Astrocyte of the cerebellum (primary cell): ENCODE measurements around the gene KTN1.

ENCODE experiments used
- DNase-seq: peaks from one replicate; pipeline ENCODE4 v3.0.0-alpha.2; 2011; ENCODE audit warnings: low read depth
- H3K4me3 ChIP-seq: 2 replicates; pipeline ENCODE4 v1.5.1; 2011; ENCODE audit warnings: mild to moderate bottlenecking, low read depth, low read length, moderate library complexity
- in situ Hi-C: cut with HindIII; loops from 2 replicates; pipeline ENCODE4 v1.10.0; 2017; ENCODE audit warnings: low sequenced_read_pairs
- TF ChIP-seq, protein P1 (sequence below): IDR thresholded peaks from 2 replicates; pipeline ENCODE4 v1.5.1; 2012; ENCODE audit warnings: low read length, low read depth, moderate library complexity, mild to moderate bottlenecking; ENCODE audit errors: missing control alignments

Gene KTN1

DNA sequence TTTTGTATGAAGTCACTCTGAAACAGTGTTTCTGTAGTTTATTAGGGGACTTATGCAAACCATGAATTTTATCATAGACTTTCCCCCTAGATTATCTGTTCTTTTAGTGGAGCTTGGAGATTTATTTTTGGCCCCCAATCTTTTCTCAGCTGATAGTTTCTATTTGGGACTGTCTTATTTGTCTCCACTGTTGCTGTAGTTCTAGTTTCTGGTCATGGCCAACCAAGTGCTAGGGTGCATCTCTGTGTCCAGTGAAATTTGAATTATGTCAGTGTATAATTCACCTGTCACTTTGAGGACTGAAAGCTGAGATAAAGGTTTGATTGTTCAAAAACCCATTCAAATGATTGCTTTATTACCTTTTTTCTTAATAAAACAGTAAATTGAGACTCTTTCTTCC lies 61.3 kb downstream of the KTN1 start:
- no peak overlapping the region for H3K4me3 ChIP-seq
- DNase-seq = no peak
- TF ChIP-seq, protein P1, sequence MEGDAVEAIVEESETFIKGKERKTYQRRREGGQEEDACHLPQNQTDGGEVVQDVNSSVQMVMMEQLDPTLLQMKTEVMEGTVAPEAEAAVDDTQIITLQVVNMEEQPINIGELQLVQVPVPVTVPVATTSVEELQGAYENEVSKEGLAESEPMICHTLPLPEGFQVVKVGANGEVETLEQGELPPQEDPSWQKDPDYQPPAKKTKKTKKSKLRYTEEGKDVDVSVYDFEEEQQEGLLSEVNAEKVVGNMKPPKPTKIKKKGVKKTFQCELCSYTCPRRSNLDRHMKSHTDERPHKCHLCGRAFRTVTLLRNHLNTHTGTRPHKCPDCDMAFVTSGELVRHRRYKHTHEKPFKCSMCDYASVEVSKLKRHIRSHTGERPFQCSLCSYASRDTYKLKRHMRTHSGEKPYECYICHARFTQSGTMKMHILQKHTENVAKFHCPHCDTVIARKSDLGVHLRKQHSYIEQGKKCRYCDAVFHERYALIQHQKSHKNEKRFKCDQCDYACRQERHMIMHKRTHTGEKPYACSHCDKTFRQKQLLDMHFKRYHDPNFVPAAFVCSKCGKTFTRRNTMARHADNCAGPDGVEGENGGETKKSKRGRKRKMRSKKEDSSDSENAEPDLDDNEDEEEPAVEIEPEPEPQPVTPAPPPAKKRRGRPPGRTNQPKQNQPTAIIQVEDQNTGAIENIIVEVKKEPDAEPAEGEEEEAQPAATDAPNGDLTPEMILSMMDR = no peak
- in situ Hi-C loops = no loop called here

- no peak for DNase-seq
Measured at GRCh38 chr14:55641954-55642353, 61.9 kb downstream of the KTN1 start.

DNA sequence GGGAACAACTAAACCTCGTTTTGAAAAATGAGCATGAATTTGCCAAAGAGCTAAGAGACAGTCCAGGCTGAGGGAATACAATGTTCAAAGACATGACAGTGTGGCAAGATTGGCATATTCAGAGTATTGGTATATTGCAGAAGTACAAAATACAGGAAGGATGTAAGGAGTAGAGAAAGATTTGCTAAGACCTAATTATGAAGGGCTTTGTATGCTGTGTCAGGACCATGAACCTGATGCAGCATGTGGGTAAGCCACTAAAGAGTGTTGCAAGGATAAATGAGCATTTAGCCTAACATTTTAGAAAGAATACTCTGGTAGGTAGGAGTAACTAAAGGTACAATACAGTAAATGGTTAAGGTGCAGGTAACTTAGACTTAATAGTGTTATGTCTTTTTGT lies 65.1 kb downstream of the KTN1 start:
- H3K4me3 ChIP-seq = no peak overlapping the region
- TF ChIP-seq, protein P1 = no peak
- in situ Hi-C loops = no loop called here
- DNase-seq = no peak

More at GRCh38 chr14:55641954-55642353, 61.9 kb downstream of the KTN1 start:
- in situ Hi-C loops = no loop called here
- TF ChIP-seq, protein P1 = no peak
- no peak overlapping the region for H3K4me3 ChIP-seq

GRCh38 chr14:55645845-55646832 lies 66.1 kb downstream of the KTN1 start:
- TF ChIP-seq, protein P1 = no peak
- no peak overlapping the region for H3K4me3 ChIP-seq
- DNase-seq = no peak
- in situ Hi-C loops = no loop called here

- in situ Hi-C loops = no loop called here
- DNase-seq = no peak
- TF ChIP-seq, protein P1 = no peak
- no peak overlapping the region for H3K4me3 ChIP-seq
Measured at GRCh38 chr14:55650992-55651391, 71.0 kb downstream of the KTN1 start.

DNA sequence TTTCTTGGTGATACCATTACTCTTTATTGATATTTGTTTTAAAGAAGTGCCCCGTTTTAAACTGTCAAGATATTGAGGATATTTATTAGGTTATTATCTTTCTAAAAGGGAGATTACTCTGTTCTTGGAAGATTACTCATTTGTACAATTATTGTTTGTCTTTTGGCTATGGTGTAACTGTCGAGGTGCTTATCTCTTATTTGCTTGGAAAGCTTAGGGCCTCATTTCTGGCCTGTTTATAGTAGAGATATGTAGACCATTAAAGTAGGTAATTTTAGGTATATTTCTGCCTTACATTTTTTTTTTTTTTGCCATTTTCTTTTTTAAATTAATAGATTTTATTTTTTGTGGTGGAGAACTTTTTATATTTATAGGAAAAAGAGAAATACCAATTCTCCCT lies 74.2 kb downstream of the KTN1 start:
- TF ChIP-seq, protein P1 = no peak
- DNase-seq = no peak
- in situ Hi-C loops = no loop called here
- H3K4me3 ChIP-seq = no peak overlapping the region
